ENCODE data around the gene HS6ST3. TPM values are rescaled to one million over a fixed set of nuclear protein-coding genes. Genes with fewer than 3 reads are reported as not detected.

HS6ST3 gene
- total and polyA plus RNA-seq, 2 donors (not counting 3 experiments of a cell fraction or from before 2014, with no cell fraction given), result 0.03 to 0.15 TPM

GRCh38 chr13:96862093-96862492, 772.2 kb downstream of the HS6ST3 start:
- dilution Hi-C loops (cut with MboI; ENCODE audit: extremely low pct_ligation_motif_present, low sequenced_read_pairs) (no loop called here), intact Hi-C loops (cut with micrococcal nuclease) (no loop called here)
- BruUV-seq (replicated peaks), result no TSS peak
- ChIA-PET POLR2A (no interaction called here), CTCF (no interaction called here)
- Histone ChIP-seq H3K9me3 (replicated peaks; ENCODE audit: control insufficient read depth, insufficient read depth, low read length) (no peaks in the 10 kb centered on the region), H3K9ac (replicated peaks; ENCODE audit: extremely low read depth, insufficient read depth, low read length) (no peak overlapping the region), H3K36me3 (ENCODE audit: control insufficient read depth in 2 of 2, extremely low read depth in 1 of 2, insufficient read depth in 2 of 2, low read length in 2 of 2) (no peaks in the 10 kb centered on the region), H2AFZ (ENCODE audit: low read depth, low read length) (no peak overlapping the region), H3K79me2 (ENCODE audit: control insufficient read depth, insufficient read depth, low read length) (no peaks in the 10 kb centered on the region), H3K4me1 (ENCODE audit: control insufficient read depth, extremely low read depth, insufficient read depth, low read length) (no peaks in the 10 kb centered on the region), H3K4me3 (replicated peaks in 1 of 3; ENCODE audit: insufficient read depth in 1 of 3, low read depth in 1 of 3, low read length in 3 of 3) (no peak overlapping the region), H3K9me1 (replicated peaks; ENCODE audit: control insufficient read depth, extremely low read depth, insufficient read depth, low read length) (no peaks in the 10 kb centered on the region), H3K27me3 (ENCODE audit: control insufficient read depth in 2 of 2, insufficient read depth in 2 of 2, low read length in 2 of 2) (no peaks in the 10 kb centered on the region), H3K27ac (ENCODE audit: insufficient read depth, low read depth, low read length) (no peak overlapping the region), H4K20me1 (replicated peaks; ENCODE audit: control insufficient read depth, extremely low read depth, insufficient read depth, low read length) (no peaks in the 10 kb centered on the region), H3K4me2 (ENCODE audit: insufficient read depth, low read length) (no peak overlapping the region)
- no peak for DNase-seq (ENCODE audit: low read depth, low spot score)
- TF ChIP-seq POLR2A (IDR thresholded peaks at IDR 0.05; ENCODE audit: low read depth, low read length) (no peak), GATA2 (IDR thresholded peaks at IDR 0.05; ENCODE audit: insufficient read depth, insufficient read length, low read depth, low read length) (no peak), MYC (IDR thresholded peaks at IDR 0.05; ENCODE audit: low read depth, low read length) (no peak), JUN (IDR thresholded peaks at IDR 0.05; ENCODE audit: borderline replicate concordance, insufficient read depth, insufficient read length, low read depth) (no peak), FOS (IDR thresholded peaks at IDR 0.05; ENCODE audit: borderline replicate concordance, insufficient read depth, low read length) (no peak), CTCF (IDR thresholded peaks at IDR 0.05; ENCODE audit: extremely low read depth in 1 of 2, insufficient read depth in 1 of 2, low read depth in 1 of 2, low read length in 2 of 2) (no peak), POLR2AphosphoS5 (IDR thresholded peaks at IDR 0.05; ENCODE audit: insufficient read depth, low read depth, low read length) (no peak), EZH2 (IDR thresholded peaks at IDR 0.05; ENCODE audit: borderline replicate concordance, low read depth, low read length, severe bottlenecking) (no peak), MAX (IDR thresholded peaks at IDR 0.05; ENCODE audit: insufficient read depth, insufficient read length) (no peak)
- FAIRE-seq, result no peak

Data from endothelial cell of umbilical vein (primary cell).